NCI-H2081 treated with DMSO at 0.1 percent for 48 hours (cell line): ENCODE data around the gene MAP10.

Experiments used
- DNase-seq: peaks from one replicate; lab custom pipeline; 2025; lab: John Stamatoyannopoulos, UW

The MAP10 gene

DNA sequence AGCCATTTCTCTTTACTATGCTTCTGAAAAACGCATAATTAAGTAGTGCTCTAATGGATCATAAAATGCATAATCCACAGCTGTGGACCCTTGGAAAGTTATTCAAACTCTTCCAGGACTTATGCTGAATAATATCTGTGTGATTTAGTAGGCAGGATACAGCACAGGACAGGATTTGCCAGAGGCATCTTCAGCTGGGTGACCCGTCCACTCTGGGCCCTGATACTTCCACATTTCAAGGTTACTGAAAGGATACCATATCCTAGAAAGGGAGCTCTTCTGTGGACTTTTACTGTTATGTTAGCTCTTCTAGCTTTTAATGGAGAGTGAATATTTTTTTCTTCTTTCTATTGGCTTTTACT lies 49.6 kb downstream of the MAP10 start:
- no peak for DNase-seq

DNA sequence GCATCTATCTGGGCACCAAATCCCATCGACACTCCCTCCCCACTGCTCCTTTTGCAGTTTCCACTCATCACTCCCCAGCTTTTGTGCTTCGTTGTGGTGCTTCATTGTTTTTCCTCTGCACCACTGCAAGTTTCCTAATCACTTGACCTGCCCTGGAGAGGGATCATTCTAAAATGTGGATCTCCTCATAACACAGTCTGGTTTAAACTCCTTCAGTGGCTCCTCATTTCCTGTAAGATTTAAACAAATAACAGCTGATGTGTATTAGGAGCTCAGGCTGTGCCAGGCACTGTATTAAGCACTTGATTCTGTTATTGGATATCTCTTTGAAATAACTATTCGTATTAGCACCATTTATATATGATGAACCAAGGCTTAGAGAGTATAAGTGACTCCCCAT lies 51.3 kb downstream of the MAP10 start:
- DNase-seq = no peak
